HCT116 (cell line): ENCODE data around the gene PPP1R12B. TPM values are rescaled to one million over a fixed set of nuclear protein-coding genes. Genes with fewer than 3 reads are reported as not detected.
"Not testable (repeated sequence)": the region's sequence is repeated elsewhere in the genome, so short reads cannot be mapped to it uniquely, and the experiment has no call there.

ENCODE experiments used
- ATAC-seq: fragments of 200-7000 bp; cut with Tn5 transposase; 2 replicates; pipeline ENCODE4 v1.9.1; 2020; ENCODE audit warnings: mild to moderate bottlenecking, moderate library complexity
- BruUV-seq: library from RNA; stranded (reverse); fragments of 400-500 nt; replicated peaks from 2 replicates; lab custom pipeline; 2021; lab: Mats Ljungman, UMichigan
- CTCF ChIA-PET: fragments of 300-600 bp; sonication (Branson Sonifier 250); formaldehyde crosslinking; loops from one replicate; lab custom pipeline; 2021; ENCODE audit warnings: antibody characterized with exemption; lab: Charles Lee
- POLR2A ChIA-PET: fragments of 300-600, 350-600 bp; sonication (Branson Sonifier 250); formaldehyde crosslinking; loops from one replicate; lab custom pipeline; 2021; ENCODE audit warnings: antibody characterized with exemption; lab: Charles Lee
- RAD21 ChIA-PET, 2 experiments: fragments of 300-600 bp; sonication (Branson Sonifier 250); formaldehyde crosslinking; loops; one replicate each; lab custom pipeline; 2023; ENCODE audit warnings: low total read pairs in 2 of 2; ENCODE audit not compliant: uncharacterized antibody in 2 of 2, unreplicated experiment in 2 of 2, low non-redundant PET in 1 of 2; lab: Charles Lee
- DNase-seq: peaks from one replicate; pipeline ENCODE4 v3.0.0-alpha.2; 2010; ENCODE audit warnings: low read depth, low spot score
- H2AFZ ChIP-seq: fragments of 200-600 bp; shearing (Covaris generic), sonication (generic); 2 replicates; pipeline ENCODE4 v1.6.1; 2017; ENCODE audit warnings: low read depth, mixed run types, mixed read lengths, antibody characterized with exemption, low read length; ENCODE audit not compliant: poor library complexity, severe bottlenecking
- H3K27ac ChIP-seq: 2 replicates; pipeline ENCODE4 v1.5.1; 2012; ENCODE audit warnings: low read depth, low read length
- H3K27me3 ChIP-seq: fragments of 200-600 bp; sonication (generic); 2 replicates; pipeline ENCODE4 v1.6.1; 2016; ENCODE audit warnings: mixed run types, low read length, mixed read lengths; ENCODE audit not compliant: insufficient read depth
- H3K36me3 ChIP-seq, 2 experiments: fragments of 200-500 bp in 1 of 2; fragments of 200-600 bp in 1 of 2; sonication (Bioruptor generic) in 1 of 2; sonication (generic) in 1 of 2; 2 replicates each; pipeline versions ENCODE4 v1.5.1 to v1.6.1; 2014 to 2016; ENCODE audit warnings: low read length in 2 of 2, inconsistent platforms in 1 of 2, mixed read lengths in 1 of 2, mixed run types in 1 of 2; ENCODE audit not compliant: insufficient read depth in 2 of 2, control insufficient read depth in 1 of 2
- H3K4me1 ChIP-seq, 2 experiments: fragments of 200-600 bp in 1 of 2; sonication (generic) in 1 of 2; 2 replicates each; pipeline versions ENCODE4 v1.5.1 to v1.6.1; 2012 to 2017; ENCODE audit warnings: low read length in 2 of 2, inconsistent platforms in 1 of 2, mild to moderate bottlenecking in 1 of 2, mixed read lengths in 1 of 2, mixed run types in 1 of 2, moderate library complexity in 1 of 2; ENCODE audit not compliant: insufficient read depth in 2 of 2, control insufficient read depth in 1 of 2
- H3K4me2 ChIP-seq: fragments of 200-600 bp; sonication (generic); 2 replicates; pipeline ENCODE4 v1.6.1; 2017; ENCODE audit warnings: mixed run types, low read length, mixed read lengths
- H3K4me3 ChIP-seq, 2 experiments: fragments of 200-600 bp in 1 of 2; sonication (generic) in 1 of 2; replicated peaks in 1 of 2; 2 replicates each; pipeline ENCODE4 v1.5.1; 2011 to 2016; ENCODE audit warnings: low read length in 2 of 2, control low read depth in 1 of 2, low read depth in 1 of 2, mild to moderate bottlenecking in 1 of 2, mixed read lengths in 1 of 2, mixed run types in 1 of 2
- H3K79me2 ChIP-seq: fragments of 200-600 bp; sonication (generic); 2 replicates; pipeline ENCODE4 v1.6.1; 2017; ENCODE audit warnings: mild to moderate bottlenecking, mixed run types, low read length, moderate library complexity, mixed read lengths; ENCODE audit not compliant: insufficient read depth
- H3K9ac ChIP-seq: fragments of 200-600 bp; sonication (generic); 2 replicates; pipeline ENCODE4 v1.6.1; 2016; ENCODE audit warnings: low read length, mixed read lengths
- H3K9me2 ChIP-seq: fragments of 200-600 bp; sonication (generic), shearing (Covaris generic); 2 replicates; pipeline ENCODE4 v1.6.1; 2017; ENCODE audit warnings: mixed run types, mild to moderate bottlenecking, moderate library complexity; ENCODE audit not compliant: insufficient read depth
- H3K9me3 ChIP-seq, 2 experiments: fragments of 200-500 bp in 1 of 2; fragments of 200-600 bp in 1 of 2; sonication (Bioruptor generic) in 1 of 2; sonication (generic) in 1 of 2; 2 replicates each; pipeline ENCODE4 v1.6.1; 2014 to 2017; ENCODE audit warnings: low read length in 2 of 2, mixed read lengths in 2 of 2, inconsistent platforms in 1 of 2, low read depth in 1 of 2, mild to moderate bottlenecking in 1 of 2, mixed run types in 1 of 2, moderate library complexity in 1 of 2; ENCODE audit not compliant: control insufficient read depth in 1 of 2, insufficient read depth in 1 of 2
- H4K20me1 ChIP-seq: fragments of 200-600 bp; sonication (generic), shearing (Covaris generic); 2 replicates; pipeline ENCODE4 v1.6.1; 2017; ENCODE audit warnings: mixed run types, mild to moderate bottlenecking, moderate library complexity; ENCODE audit not compliant: insufficient read depth
- intact Hi-C: fragments of 100-400 bp; cut with micrococcal nuclease; formaldehyde crosslinking; loops from 2 replicates; pipeline ENCODE4 v1.10.0; 2022
- total RNA-seq: library from RNA; stranded (reverse); gene quantifications from one replicate; pipeline ENCODE4 v1.2.1, GENCODE V29; 2021; ENCODE audit not compliant: unreplicated experiment

The PPP1R12B gene
- total RNA-seq, 1 experiment from 2014 or later: 14.3 TPM

DNA sequence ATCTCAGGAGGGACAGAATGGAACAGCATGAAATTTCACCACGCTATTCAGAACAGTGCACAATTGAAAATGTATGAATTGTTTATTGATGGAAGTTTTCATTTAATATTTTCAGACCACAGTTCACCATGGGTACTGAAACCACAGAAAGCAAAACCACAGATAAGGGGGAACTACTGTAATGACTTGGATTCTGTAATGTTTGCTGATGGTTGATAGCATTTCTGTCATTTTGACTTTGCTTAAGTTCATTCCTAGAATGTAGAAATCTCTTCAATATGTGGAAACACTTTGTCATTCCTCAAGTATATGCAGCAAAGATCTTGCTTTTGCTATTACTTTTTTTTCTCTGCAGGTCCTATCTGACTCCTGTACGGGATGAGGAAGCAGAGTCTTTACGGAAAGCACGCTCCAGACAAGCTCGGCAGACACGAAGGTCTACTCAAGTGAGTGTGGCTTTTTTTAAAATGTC is 139.7 kb downstream of the PPP1R12B start:
- H3K4me1 ChIP-seq: peaks cover 6 to 10% of the 10 kb centered on the region in 2 experiments
- BruUV-seq, RAD21 ChIA-PET, H3K9me3 ChIP-seq, ATAC-seq, H3K9me2 ChIP-seq, H2AFZ ChIP-seq, CTCF ChIA-PET, POLR2A ChIA-PET, H3K27me3 ChIP-seq, H3K4me3 ChIP-seq, H3K27ac ChIP-seq, H3K79me2 ChIP-seq, H3K9ac ChIP-seq, intact Hi-C loops, H4K20me1 ChIP-seq, H3K36me3 ChIP-seq, DNase-seq, H3K4me2 ChIP-seq: not testable (repeated sequence)

- not testable (repeated sequence) for ATAC-seq, DNase-seq
These were observed 140.6 kb downstream of the PPP1R12B start for GRCh38 chr1:202489101-202489500.

GRCh38 chr1:202493112-202493511 is 144.6 kb downstream of the PPP1R12B start:
- BruUV-seq, H3K4me3 ChIP-seq, H3K79me2 ChIP-seq, intact Hi-C loops, H2AFZ ChIP-seq, POLR2A ChIA-PET, H3K27me3 ChIP-seq, H3K4me2 ChIP-seq, H3K9me3 ChIP-seq, H3K9me2 ChIP-seq, H3K27ac ChIP-seq, DNase-seq, H3K9ac ChIP-seq, RAD21 ChIA-PET, H3K36me3 ChIP-seq, H4K20me1 ChIP-seq, ATAC-seq, H3K4me1 ChIP-seq: not testable (repeated sequence)
- CTCF ChIA-PET: interaction anchor here (1.2 kb wide), 1 partner anchor 8 kb away, joined by 3 read pairs; no protein-coding TSS in a partner anchor

More at GRCh38 chr1:202489101-202489500, 140.6 kb downstream of the PPP1R12B start:
- H3K9me2 ChIP-seq, H3K4me2 ChIP-seq, H3K79me2 ChIP-seq, H2AFZ ChIP-seq, H4K20me1 ChIP-seq, H3K9ac ChIP-seq, H3K4me3 ChIP-seq, H3K4me1 ChIP-seq, RAD21 ChIA-PET, H3K9me3 ChIP-seq, H3K27ac ChIP-seq, POLR2A ChIA-PET, H3K27me3 ChIP-seq, intact Hi-C loops, H3K36me3 ChIP-seq, CTCF ChIA-PET, BruUV-seq: not testable (repeated sequence)
